Brain pericyte (primary cell): ENCODE results near the gene VSIG8.

Experiments
- DNase-seq: peaks from one replicate; pipeline ENCODE4 v3.0.0-alpha.2; 2012; ENCODE audit warnings: low read depth, low spot score

Gene VSIG8

GRCh38 chr1:159829822-159830465, 32.5 kb downstream of the VSIG8 start:
- no peak for DNase-seq

DNA sequence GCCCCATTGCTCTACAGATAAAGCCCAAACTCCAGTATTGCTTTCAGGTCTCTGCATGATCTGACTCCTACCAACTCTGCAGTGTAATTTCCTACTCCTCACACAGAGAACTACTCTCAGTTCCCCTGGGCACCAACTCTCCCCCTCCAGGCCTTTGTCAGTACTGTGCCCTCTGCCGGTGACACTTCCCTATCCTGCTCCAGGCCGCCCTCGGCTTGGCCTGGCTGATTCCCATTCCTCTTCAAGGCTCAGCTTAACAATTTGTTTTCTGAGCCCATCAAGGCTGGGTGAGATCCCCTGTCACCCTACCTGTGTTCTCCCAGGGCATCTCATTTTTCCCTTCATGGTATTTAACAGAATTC, 33.2 kb downstream of the VSIG8 start:
- DNase-seq, result no peak

GRCh38 chr1:159828581-159829272, 33.7 kb downstream of the VSIG8 start:
- DNase-seq, result no peak

DNA sequence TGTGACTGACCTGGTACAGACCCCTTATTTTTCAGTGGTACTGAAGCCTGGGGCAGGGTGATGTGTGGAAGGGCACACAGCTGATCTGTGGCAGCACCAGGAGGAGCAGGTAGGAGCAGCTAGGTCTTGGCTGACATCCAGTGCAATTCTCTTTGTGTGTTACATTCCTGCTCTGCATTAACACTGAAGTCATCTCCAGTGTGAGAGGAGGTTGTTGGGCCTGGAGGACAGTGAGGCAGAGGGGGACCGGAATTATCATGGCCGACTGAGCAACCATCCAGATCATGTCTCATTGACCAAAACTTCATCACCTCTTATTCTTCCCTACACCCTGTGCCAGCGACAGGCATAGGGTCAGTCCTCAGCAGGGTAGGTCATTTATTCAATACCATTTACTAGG, 34.3 kb downstream of the VSIG8 start:
- no peak for DNase-seq

- no peak for DNase-seq
Measured at GRCh38 chr1:159827549-159827948, 34.9 kb downstream of the VSIG8 start.

DNA sequence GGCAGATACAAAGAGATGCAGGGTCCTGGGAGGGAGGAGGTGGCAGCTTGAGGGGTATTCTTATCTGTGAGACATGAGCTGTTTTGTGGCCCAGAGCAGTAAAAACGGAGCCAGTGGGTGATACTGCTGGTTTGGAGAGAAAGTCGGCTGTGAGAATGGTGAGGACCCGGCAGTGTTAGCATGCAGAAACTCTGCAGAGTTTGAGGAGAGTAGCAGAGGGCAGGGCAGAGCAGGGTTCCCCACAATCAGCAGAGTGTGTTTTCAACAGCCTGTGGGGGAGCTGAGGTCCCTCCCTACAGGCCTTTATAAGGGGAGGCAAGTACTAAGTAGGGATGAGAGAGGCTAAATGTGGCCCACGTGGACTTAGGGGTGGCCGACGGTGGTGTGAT, 35.4 kb downstream of the VSIG8 start:
- no peak for DNase-seq

DNA sequence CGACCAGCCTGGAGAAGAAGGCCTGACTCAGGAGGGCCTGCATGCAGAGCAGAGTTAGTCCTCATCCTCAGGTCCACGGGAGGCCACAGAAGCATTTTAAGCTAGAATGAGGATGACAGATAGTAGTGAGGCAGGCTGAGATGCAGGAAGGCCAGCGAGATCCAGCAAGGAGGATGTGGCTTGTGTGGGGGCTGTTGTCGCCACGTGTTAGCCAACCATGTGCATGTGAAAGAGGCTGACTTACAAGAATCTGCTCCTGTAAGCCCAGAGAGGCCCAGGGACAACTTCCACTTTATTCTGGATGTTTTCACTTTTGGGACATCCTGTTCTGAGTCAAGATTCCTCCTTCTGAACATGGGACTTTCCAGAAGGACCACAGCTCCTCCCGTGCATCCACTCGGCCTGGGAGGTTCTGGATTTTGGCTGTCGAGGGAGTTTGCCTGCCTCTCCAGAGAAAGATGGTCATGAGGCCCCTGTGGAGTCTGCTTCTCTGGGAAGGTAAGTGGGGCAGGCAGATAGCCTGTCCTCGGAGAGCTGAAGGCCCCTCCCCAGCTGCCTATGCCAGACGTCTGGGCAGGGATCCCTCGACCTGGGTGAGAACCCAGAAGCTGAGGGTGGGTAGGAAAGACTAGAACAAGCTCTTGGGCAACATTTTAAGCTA, 35.9 kb downstream of the VSIG8 start, which contains the start of gene SLAMF8:
TSS of gene SLAMF8 (plus strand) at position 433 of the 661 bp plus-strand sequence. CDS start at position 459, 26 bp downstream.
- DNase-seq, result no peak

DNA sequence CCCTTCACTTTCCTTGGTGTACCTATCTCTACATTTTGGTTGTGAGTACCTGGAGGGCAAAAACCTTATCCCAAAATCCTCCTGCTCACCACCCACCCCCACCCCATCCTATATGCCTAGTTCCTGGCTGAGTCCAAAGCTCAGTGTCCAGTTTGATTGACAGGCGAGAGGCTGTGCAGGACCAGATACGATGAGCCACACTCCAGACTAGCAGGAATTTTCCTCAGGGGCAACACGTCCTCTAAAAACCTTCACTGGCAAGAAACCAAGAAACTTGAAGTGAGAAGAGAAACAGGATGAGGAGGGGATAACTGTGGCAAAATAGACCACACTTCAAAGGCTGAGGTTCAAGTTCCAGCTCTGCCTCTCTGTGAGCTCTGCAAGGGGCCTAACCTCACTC, 36.9 kb downstream of the VSIG8 start:
- no peak for DNase-seq

DNA sequence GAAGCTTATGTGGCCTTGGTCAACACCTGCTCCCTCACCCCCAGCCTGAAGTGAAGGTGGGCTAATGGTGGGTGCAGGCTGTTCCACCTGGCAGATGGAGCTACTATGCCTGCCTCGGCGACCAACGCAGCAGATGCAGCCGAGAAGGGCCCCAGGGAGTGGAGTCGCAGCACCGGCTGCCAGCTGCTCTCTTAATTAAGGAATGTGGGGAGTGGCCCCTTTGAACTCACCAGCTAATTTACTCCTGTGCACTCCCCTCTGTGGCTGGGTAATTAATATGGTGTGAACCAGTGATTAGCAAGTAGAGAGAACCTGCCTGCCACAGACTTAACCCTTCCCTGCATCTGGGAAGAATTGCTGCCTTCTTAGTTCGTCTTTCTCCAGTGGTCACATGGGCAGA, 39.1 kb downstream of the VSIG8 start:
- no peak for DNase-seq

GRCh38 chr1:159821171-159821867, 41.1 kb downstream of the VSIG8 start:
- no peak for DNase-seq

- no peak for DNase-seq
Measured at GRCh38 chr1:159817276-159818041, 45.0 kb downstream of the VSIG8 start.

- no peak for DNase-seq
Measured at GRCh38 chr1:159815926-159816325, 46.5 kb downstream of the VSIG8 start.

DNA sequence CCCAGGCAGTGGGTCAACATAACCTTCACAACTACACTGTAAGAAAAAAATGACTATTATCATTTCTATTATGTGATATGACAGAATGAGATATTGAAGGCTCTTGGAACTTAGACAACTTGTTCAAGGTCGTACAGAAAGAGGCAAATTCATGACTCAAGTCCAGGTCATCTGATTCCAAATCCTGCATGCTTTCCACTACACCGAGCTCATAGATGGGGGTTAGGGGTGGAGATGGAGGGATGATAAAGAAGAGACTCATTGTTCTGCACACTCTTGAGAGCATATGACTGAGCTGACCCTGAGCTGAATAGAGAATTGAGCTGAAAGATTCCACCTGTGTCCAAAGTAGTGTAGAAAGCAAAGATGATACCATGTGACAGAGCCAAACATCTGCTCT, 57.5 kb downstream of the VSIG8 start:
- DNase-seq, result no peak
